Neural progenitor cell (in vitro differentiated cells): ENCODE data around the gene ZNF483. TPM values are rescaled to one million over a fixed set of nuclear protein-coding genes. Genes with fewer than 3 reads are reported as not detected.
"Not testable (repeated sequence)": the region's sequence is repeated elsewhere in the genome, so short reads cannot be mapped to it uniquely, and the experiment has no call there.

Experiments used
- DNase-seq: peaks from one replicate; pipeline ENCODE4 v3.0.0-alpha.2; 2016; ENCODE audit warnings: low spot score
- H2AFZ ChIP-seq: fragments of 200-600 bp; sonication (generic); replicated peaks from 2 replicates; pipeline ENCODE4 v1.6.1; 2016; ENCODE audit warnings: antibody characterized with exemption
- H3F3A ChIP-seq: fragments of 200-600 bp; sonication (generic); 2 replicates; pipeline ENCODE4 v1.6.1; 2016; ENCODE audit warnings: antibody characterized with exemption, low read depth
- H3K27ac ChIP-seq: fragments of 200-600 bp; sonication (generic); 2 replicates; pipeline ENCODE4 v1.5.1; 2016; ENCODE audit warnings: mild to moderate bottlenecking
- H3K27me3 ChIP-seq: fragments of 200-600 bp; sonication (generic); 2 replicates; pipeline ENCODE4 v1.6.1; 2016; ENCODE audit warnings: mild to moderate bottlenecking, moderate library complexity
- H3K36me3 ChIP-seq: fragments of 200-600 bp; sonication (generic); 2 replicates; pipeline ENCODE4 v1.5.1; 2016
- H3K4me1 ChIP-seq: fragments of 200-600 bp; sonication (generic); 2 replicates; pipeline ENCODE4 v1.6.1; 2016; ENCODE audit warnings: mixed run types
- H3K4me2 ChIP-seq: fragments of 200-600 bp; sonication (generic); 2 replicates; pipeline ENCODE4 v1.6.1; 2016
- H3K4me3 ChIP-seq: fragments of 200-600 bp; sonication (generic); 2 replicates; pipeline ENCODE4 v1.5.1; 2016
- H3K79me2 ChIP-seq: fragments of 200-600 bp; sonication (generic); 2 replicates; pipeline ENCODE4 v1.6.1; 2016; ENCODE audit warnings: low read depth
- H3K9ac ChIP-seq: fragments of 200-600 bp; sonication (generic); 2 replicates; pipeline ENCODE4 v1.6.1; 2016
- H3K9me3 ChIP-seq: fragments of 200-600 bp; sonication (generic); 2 replicates; pipeline ENCODE4 v1.5.1; 2016; ENCODE audit warnings: low read depth
- H4K20me1 ChIP-seq: fragments of 200-600 bp; sonication (generic); 2 replicates; pipeline ENCODE4 v1.6.1; 2016; ENCODE audit warnings: low read depth
- H3K27ac Mint-ChIP-seq: 3 replicates; pipeline ENCODE4 v1.8.0; 2021; ENCODE audit warnings: mixed read lengths
- H3K27me3 Mint-ChIP-seq: 2 replicates; pipeline ENCODE4 v1.8.0; 2022; ENCODE audit warnings: low read depth, mild to moderate bottlenecking, inconsistent platforms, moderate library complexity, mixed read lengths; ENCODE audit not compliant: insufficient read depth
- H3K36me3 Mint-ChIP-seq: 3 replicates; pipeline ENCODE4 v1.8.0; 2021; ENCODE audit warnings: mixed read lengths
- H3K4me1 Mint-ChIP-seq: 3 replicates; pipeline ENCODE4 v1.8.0; 2021; ENCODE audit warnings: mixed read lengths
- H3K4me3 Mint-ChIP-seq: 3 replicates; pipeline ENCODE4 v1.8.0; 2021; ENCODE audit warnings: mild to moderate bottlenecking, moderate library complexity, mixed read lengths
- H3K9me3 Mint-ChIP-seq: 3 replicates; pipeline ENCODE4 v1.8.0; 2020; ENCODE audit warnings: mixed read lengths
- EZH2 ChIP-seq: fragments of 200-600 bp; sonication (generic); IDR thresholded peaks from 2 replicates; pipeline ENCODE4 v1.6.1; 2017; ENCODE audit warnings: antibody characterized with exemption, mild to moderate bottlenecking, moderate library complexity
- EZH2phosphoT487 ChIP-seq: fragments of 200-600 bp; sonication (generic); IDR thresholded peaks from 2 replicates; pipeline ENCODE4 v1.6.1; 2017; ENCODE audit warnings: antibody characterized with exemption
- total RNA-seq: library from RNA; depleted of rRNA; stranded (reverse); fragments of >200 nt; gene quantifications from 2 replicates; pipeline ENCODE4 v1.2.3, GENCODE V29; 2015; ENCODE audit warnings: low replicate concordance
- TF ChIP-seq, protein P1 (sequence below): fragments of 200-600 bp; sonication (generic); IDR thresholded peaks from 2 replicates; pipeline ENCODE4 v1.5.1; 2017; ENCODE audit warnings: antibody characterized with exemption, mild to moderate bottlenecking

The ZNF483 gene
- total RNA-seq, 1 donor from 2014 or later: 30.7 TPM

DNA sequence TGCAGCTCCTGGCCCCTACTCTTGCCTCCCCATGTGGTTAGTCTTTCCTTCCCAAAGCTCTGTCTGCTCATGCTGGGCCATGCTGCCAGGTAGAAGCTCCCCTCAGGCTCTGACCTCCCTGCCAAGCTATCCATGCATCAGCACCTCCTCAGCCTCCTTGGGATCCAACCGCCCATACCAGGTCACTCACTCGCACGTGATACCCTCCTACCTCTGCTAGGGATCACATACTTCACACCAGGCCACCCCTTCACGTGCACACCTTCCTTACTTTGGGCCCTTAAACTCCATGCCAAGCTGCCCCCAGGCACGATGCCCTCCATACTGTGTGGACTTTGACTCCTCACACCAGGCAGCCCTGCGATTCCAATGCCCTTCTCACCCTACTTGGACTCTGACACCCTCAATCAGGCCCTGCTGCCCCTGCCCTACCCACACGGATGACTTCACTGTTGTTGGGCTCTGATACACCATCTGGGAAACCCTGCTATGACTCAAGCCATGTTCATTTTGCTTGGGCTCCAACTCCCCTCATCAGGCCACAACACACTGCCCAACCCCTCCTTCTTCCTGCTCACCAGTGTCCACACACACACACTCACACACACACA is 34.1 kb downstream of the ZNF483 start:
- no peak overlapping the region for H3K4me2 ChIP-seq
- no peak for DNase-seq
- no peak overlapping the region for H3K9ac ChIP-seq
- no peak overlapping the region for H3K4me3 ChIP-seq
- no peak overlapping the region for H2AFZ ChIP-seq
- no peaks in the 10 kb centered on the region for H3K9me3 ChIP-seq
- no peaks in the 10 kb centered on the region for H3K4me1 ChIP-seq
- no peak overlapping the region for H3K27ac ChIP-seq
- no peaks in the 10 kb centered on the region for H3K27me3 ChIP-seq
- Mint-ChIP-seq H3K4me3 (no peak overlapping the region), H3K36me3 (peaks cover 42% of the 10 kb centered on the region), H3K27me3 (peaks cover 7% of the 10 kb centered on the region), H3K27ac (no peak overlapping the region), H3K4me1 (no peaks in the 10 kb centered on the region), H3K9me3 (peaks cover 46% of the 10 kb centered on the region)
- no peaks in the 10 kb centered on the region for H3F3A ChIP-seq
- TF ChIP-seq EZH2phosphoT487 (no peak), EZH2 (no peak)
- TF ChIP-seq, protein P1, sequence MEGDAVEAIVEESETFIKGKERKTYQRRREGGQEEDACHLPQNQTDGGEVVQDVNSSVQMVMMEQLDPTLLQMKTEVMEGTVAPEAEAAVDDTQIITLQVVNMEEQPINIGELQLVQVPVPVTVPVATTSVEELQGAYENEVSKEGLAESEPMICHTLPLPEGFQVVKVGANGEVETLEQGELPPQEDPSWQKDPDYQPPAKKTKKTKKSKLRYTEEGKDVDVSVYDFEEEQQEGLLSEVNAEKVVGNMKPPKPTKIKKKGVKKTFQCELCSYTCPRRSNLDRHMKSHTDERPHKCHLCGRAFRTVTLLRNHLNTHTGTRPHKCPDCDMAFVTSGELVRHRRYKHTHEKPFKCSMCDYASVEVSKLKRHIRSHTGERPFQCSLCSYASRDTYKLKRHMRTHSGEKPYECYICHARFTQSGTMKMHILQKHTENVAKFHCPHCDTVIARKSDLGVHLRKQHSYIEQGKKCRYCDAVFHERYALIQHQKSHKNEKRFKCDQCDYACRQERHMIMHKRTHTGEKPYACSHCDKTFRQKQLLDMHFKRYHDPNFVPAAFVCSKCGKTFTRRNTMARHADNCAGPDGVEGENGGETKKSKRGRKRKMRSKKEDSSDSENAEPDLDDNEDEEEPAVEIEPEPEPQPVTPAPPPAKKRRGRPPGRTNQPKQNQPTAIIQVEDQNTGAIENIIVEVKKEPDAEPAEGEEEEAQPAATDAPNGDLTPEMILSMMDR: no peak
- H4K20me1 ChIP-seq: no peaks in the 10 kb centered on the region
- H3K36me3 ChIP-seq: peaks cover 9% of the 10 kb centered on the region
- H3K79me2 ChIP-seq: no peaks in the 10 kb centered on the region

- H3K27ac Mint-ChIP-seq: no peak overlapping the region
- no peak for DNase-seq
- H3K4me1 Mint-ChIP-seq: no peaks in the 10 kb centered on the region
- no peaks in the 10 kb centered on the region for H3K9me3 ChIP-seq
- H3K4me3 ChIP-seq: no peak overlapping the region
- H3K27ac ChIP-seq: no peak overlapping the region
- peaks cover 33% of the 10 kb centered on the region for H3K36me3 Mint-ChIP-seq
- no peak overlapping the region for H3K4me3 Mint-ChIP-seq
- TF ChIP-seq EZH2phosphoT487 (no peak), EZH2 (no peak)
- TF ChIP-seq, protein P1: no peak
- no peaks in the 10 kb centered on the region for H4K20me1 ChIP-seq
- H3K79me2 ChIP-seq: no peaks in the 10 kb centered on the region
- H3K36me3 ChIP-seq: peaks cover 9% of the 10 kb centered on the region
- peaks cover 27% of the 10 kb centered on the region for H3K9me3 Mint-ChIP-seq
- peaks cover 7% of the 10 kb centered on the region for H3K27me3 Mint-ChIP-seq
- H3K4me1 ChIP-seq: no peaks in the 10 kb centered on the region
- no peak overlapping the region for H3K4me2 ChIP-seq
- H3F3A ChIP-seq: no peaks in the 10 kb centered on the region
- H2AFZ ChIP-seq: no peak overlapping the region
- no peak overlapping the region for H3K9ac ChIP-seq
- H3K27me3 ChIP-seq: no peaks in the 10 kb centered on the region
Observed at GRCh38 chr9:111561165-111561719, 36.3 kb downstream of the ZNF483 start.

GRCh38 chr9:111566234-111566633 is 41.3 kb downstream of the ZNF483 start:
- no peak for TF ChIP-seq EZH2phosphoT487
- no peak for TF ChIP-seq EZH2
- TF ChIP-seq, protein P1: no peak
- peaks cover 34% of the 10 kb centered on the region for H3K9me3 Mint-ChIP-seq
- Histone ChIP-seq H3K9ac (no peak overlapping the region), H3K79me2 (no peaks in the 10 kb centered on the region), H3K4me1 (no peaks in the 10 kb centered on the region), H3K27me3 (no peaks in the 10 kb centered on the region), H3F3A (no peaks in the 10 kb centered on the region), H3K4me2 (no peak overlapping the region), H3K36me3 (peaks cover 26% of the 10 kb centered on the region), H4K20me1 (no peaks in the 10 kb centered on the region), H3K9me3 (no peaks in the 10 kb centered on the region), H3K4me3 (no peak overlapping the region), H2AFZ (no peak overlapping the region), H3K27ac (no peak overlapping the region)
- no peaks in the 10 kb centered on the region for H3K27me3 Mint-ChIP-seq
- no peak overlapping the region for H3K27ac Mint-ChIP-seq
- H3K36me3 Mint-ChIP-seq: peaks cover 49% of the 10 kb centered on the region
- DNase-seq: no peak
- no peak overlapping the region for H3K4me3 Mint-ChIP-seq
- no peaks in the 10 kb centered on the region for H3K4me1 Mint-ChIP-seq

- Mint-ChIP-seq H3K9me3 (peaks cover 34% of the 10 kb centered on the region), H3K36me3 (peaks cover 50% of the 10 kb centered on the region)
- not testable (repeated sequence) for DNase-seq, H4K20me1 ChIP-seq, H3K27ac ChIP-seq, H3K79me2 ChIP-seq, H3K4me3 ChIP-seq, H3K27ac Mint-ChIP-seq, H3K4me1 ChIP-seq, H3F3A ChIP-seq, H3K9ac ChIP-seq, H3K4me3 Mint-ChIP-seq, H3K9me3 ChIP-seq, H3K4me1 Mint-ChIP-seq, H2AFZ ChIP-seq, H3K27me3 ChIP-seq, H3K4me2 ChIP-seq, H3K27me3 Mint-ChIP-seq
- H3K36me3 ChIP-seq: peaks cover 23% of the 10 kb centered on the region
Observed at GRCh38 chr9:111568127-111568526, 43.1 kb downstream of the ZNF483 start.
